Left ventricle myocardium inferior (tissue), 1 donor: ENCODE data around the gene GOSR2. TPM values are rescaled to one million over a fixed set of nuclear protein-coding genes. Genes with fewer than 3 reads are reported as not detected.

Experiments
- DNase-seq: peaks from one replicate; pipeline ENCODE4 v3.0.0-alpha.2; 2020
- H3K27ac ChIP-seq: fragments of 200-600 bp; replicated peaks from 2 replicates; pipeline ENCODE4 v1.8.0; 2021
- H3K27me3 ChIP-seq: fragments of 200-600 bp; 2 replicates; pipeline ENCODE4 v1.8.0; 2021; ENCODE audit warnings: low read depth
- H3K36me3 ChIP-seq: fragments of 200-600 bp; 2 replicates; pipeline ENCODE4 v1.8.0; 2021
- H3K4me1 ChIP-seq: fragments of 200-600 bp; 2 replicates; pipeline ENCODE4 v1.8.0; 2021
- H3K4me3 ChIP-seq: fragments of 200-600 bp; 2 replicates; pipeline ENCODE4 v1.8.0; 2021; ENCODE audit warnings: mild to moderate bottlenecking, moderate library complexity
- H3K9me3 ChIP-seq: fragments of 200-600 bp; replicated peaks from 2 replicates; pipeline ENCODE4 v1.8.0; 2021
- intact Hi-C: fragments of 100-400 bp; cut with micrococcal nuclease; formaldehyde crosslinking; loops from one replicate; pipeline ENCODE4 v1.11.0; 2022
- total RNA-seq: library from RNA; stranded (reverse); fragmentation: NEBNext Ultra II Directional; extraction: Animal tissue kit (Norgen Biotek cat#: 25700); gene quantifications from one replicate; pipeline ENCODE4 v1.2.1, GENCODE V29; 2021
- TF ChIP-seq, protein P1 (sequence below): fragments of 200-600 bp; IDR thresholded peaks from 2 replicates; pipeline ENCODE4 v1.8.0; 2021; ENCODE audit warnings: antibody characterized with exemption, mild to moderate bottlenecking, borderline replicate concordance
- donor health status: DM: no; HTN: yes; CAD: no; lungs with severe emphysema.

Gene GOSR2
- total RNA-seq, 1 donor from 2014 or later: 41.9 TPM

DNA sequence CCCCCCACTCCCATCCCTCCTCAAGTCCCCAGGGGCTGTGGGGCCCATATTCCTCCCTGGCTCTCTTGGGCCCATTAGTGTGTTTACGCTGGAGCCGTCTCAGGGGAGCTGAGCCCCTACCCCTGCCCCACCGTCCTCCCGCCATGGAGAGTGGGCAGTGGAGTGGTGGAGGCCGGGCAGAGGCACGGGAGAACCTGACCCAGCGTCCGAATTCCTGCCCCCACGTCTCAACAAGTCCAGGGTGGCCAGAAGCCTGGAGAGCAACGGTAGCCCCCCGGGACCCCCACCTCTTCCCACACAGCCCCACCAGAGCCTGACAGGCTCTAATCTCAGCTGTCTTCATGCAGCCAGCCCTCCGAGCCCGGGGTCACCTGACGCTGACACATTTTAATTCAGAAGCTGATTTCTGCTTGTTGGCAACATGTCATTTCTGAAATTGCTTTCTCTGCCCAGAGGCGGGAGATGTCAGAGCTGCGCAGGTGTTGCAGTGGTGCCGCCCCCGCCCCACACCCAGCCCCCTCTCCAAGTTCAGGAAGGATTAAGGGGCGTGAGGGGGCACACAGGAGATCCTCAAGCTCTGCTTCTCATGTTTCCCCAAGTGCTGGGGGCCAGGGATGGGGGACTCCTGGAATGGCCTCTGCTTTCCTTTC lies 39.0 kb upstream of the GOSR2 start:
- Histone ChIP-seq H3K36me3 (no peaks in the 10 kb centered on the region), H3K4me3 (no peak overlapping the region), H3K27me3 (peaks cover 63% of the 10 kb centered on the region), H3K4me1 (no peaks in the 10 kb centered on the region), H3K27ac (no peak overlapping the region), H3K9me3 (no peaks in the 10 kb centered on the region)
- intact Hi-C loops: no loop called here
- TF ChIP-seq, protein P1, sequence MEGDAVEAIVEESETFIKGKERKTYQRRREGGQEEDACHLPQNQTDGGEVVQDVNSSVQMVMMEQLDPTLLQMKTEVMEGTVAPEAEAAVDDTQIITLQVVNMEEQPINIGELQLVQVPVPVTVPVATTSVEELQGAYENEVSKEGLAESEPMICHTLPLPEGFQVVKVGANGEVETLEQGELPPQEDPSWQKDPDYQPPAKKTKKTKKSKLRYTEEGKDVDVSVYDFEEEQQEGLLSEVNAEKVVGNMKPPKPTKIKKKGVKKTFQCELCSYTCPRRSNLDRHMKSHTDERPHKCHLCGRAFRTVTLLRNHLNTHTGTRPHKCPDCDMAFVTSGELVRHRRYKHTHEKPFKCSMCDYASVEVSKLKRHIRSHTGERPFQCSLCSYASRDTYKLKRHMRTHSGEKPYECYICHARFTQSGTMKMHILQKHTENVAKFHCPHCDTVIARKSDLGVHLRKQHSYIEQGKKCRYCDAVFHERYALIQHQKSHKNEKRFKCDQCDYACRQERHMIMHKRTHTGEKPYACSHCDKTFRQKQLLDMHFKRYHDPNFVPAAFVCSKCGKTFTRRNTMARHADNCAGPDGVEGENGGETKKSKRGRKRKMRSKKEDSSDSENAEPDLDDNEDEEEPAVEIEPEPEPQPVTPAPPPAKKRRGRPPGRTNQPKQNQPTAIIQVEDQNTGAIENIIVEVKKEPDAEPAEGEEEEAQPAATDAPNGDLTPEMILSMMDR: no peak
- no peak for DNase-seq

DNA sequence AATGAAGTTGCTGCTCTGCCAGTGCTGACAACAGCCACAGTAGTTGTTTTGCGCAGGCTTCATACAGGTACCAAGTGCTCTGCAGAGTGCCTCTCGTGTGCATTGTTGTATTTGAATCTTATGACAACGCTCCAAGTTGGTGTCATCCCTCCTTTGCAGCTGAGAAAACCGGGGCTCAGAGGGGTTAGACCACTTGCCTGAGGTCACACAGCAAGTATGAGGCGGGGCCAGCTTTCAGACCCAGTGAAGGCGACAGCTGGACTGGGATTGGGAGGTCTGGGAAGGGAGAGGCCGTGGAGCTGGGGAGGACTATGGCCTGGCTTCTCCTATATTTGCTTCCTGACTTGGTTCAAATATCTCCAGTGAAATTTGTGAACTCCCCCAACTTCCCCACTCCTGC lies 38.4 kb upstream of the GOSR2 start:
- Histone ChIP-seq H3K36me3 (no peaks in the 10 kb centered on the region), H3K4me1 (no peaks in the 10 kb centered on the region), H3K27me3 (peaks cover 68% of the 10 kb centered on the region), H3K4me3 (no peak overlapping the region), H3K9me3 (no peaks in the 10 kb centered on the region), H3K27ac (no peak overlapping the region)
- TF ChIP-seq, protein P1: no peak
- intact Hi-C loops: no loop called here
- no peak for DNase-seq

DNA sequence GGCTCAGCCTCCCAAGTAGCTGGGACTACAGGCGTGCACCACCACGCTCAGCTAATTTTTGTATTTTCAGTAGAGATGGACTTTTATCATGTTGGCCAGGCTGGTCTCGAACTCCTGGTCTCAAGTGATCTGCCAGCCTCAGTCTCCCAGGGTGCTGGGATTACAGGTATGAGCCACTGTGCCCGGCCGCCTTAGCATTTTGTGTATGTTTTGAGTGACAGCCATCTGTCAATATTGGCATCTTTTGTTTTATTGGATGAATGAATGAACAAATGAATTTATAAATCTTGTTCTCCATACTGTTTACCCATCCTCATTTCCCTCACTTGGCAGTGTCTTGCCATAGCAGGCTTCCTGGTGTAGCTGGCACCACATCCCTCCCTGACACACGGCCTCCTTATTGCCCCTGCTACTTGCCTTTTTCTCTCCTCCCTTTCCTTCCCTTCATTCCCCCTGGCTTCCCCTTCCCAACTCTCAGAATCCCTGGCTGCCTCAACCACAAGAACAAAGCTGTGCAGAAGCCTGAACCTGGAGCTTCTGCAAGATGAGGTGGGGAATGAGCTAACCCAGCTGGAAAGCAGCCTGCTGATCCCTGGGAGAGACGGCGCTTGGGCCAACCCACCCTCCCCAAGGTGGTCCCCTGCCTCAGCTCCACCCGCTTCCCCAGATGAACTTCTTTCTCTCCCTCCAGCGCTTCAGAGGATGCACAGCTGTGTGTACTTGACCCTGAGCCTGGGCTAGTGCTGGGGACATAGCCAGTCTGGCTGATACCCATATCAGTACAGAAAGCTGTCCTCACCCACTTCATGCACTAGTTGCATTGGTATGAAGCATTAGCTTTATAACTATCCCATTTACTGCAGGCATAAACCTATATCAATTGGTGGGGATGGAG lies 37.3 kb upstream of the GOSR2 start:
- H3K9me3 ChIP-seq: no peaks in the 10 kb centered on the region
- H3K27ac ChIP-seq: no peak overlapping the region
- H3K36me3 ChIP-seq: no peaks in the 10 kb centered on the region
- no peaks in the 10 kb centered on the region for H3K4me1 ChIP-seq
- DNase-seq: no peak
- TF ChIP-seq, protein P1: no peak
- H3K27me3 ChIP-seq: peaks cover 80% of the 10 kb centered on the region
- intact Hi-C loops: no loop called here
- H3K4me3 ChIP-seq: no peak overlapping the region

DNA sequence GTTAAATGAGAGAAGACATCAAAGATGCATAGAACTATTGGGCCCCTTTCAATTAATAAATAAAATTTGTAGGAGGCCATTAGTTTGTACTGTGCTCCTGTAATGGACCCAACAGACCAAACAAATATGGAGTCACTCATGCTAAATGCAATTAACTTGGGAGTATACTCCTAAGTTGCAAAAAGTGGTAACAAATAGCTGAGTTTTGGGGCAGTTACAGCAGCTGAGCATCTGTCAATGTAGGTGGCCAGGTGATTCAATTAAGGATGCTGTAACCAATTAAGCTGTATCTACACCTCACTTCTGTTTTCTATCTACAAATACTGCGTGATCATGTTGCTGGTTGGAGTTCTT lies 36.7 kb upstream of the GOSR2 start:
- TF ChIP-seq, protein P1: no peak
- Histone ChIP-seq H3K4me1 (no peaks in the 10 kb centered on the region), H3K9me3 (no peaks in the 10 kb centered on the region), H3K36me3 (no peaks in the 10 kb centered on the region), H3K4me3 (no peak overlapping the region), H3K27me3 (peaks cover 86% of the 10 kb centered on the region), H3K27ac (no peak overlapping the region)
- DNase-seq: no peak
- intact Hi-C loops: no loop called here

DNA sequence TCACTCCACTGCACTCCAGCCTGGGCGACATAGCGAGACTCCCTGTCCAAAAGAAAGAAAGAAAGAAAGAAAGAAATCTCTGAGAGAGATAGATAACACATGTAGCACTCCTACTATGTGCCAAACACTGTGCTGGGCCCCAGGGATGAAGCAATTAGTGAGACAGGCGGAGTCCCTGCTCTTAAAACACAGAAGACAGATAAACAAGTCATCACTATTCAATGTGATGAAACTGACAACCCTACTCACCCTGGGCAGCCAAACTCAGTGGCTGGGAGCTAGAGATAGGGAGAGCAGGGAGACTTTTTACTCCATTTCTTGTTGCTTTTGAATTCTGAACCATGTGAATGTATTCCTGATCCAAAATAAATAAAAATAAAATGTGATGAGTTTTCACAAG lies 35.2 kb upstream of the GOSR2 start:
- intact Hi-C loops: no loop called here
- Histone ChIP-seq H3K4me1 (no peaks in the 10 kb centered on the region), H3K27ac (no peak overlapping the region), H3K27me3 (peaks cover 91% of the 10 kb centered on the region), H3K4me3 (no peak overlapping the region), H3K9me3 (no peaks in the 10 kb centered on the region), H3K36me3 (no peaks in the 10 kb centered on the region)
- TF ChIP-seq, protein P1: no peak
- no peak for DNase-seq
